Measurements from ENCODE around the gene FBH1. TPM values are rescaled to one million over a fixed set of nuclear protein-coding genes. Genes with fewer than 3 reads are reported as not detected.

Gene FBH1
- total and polyA plus RNA-seq, 10 of the 15 experiments (the other 5 are each of a cell fraction or from before 2014, with no cell fraction given): 6.1 to 67.6 (median 47.2) TPM

- WGBS (ENCODE audit: insufficient coverage, insufficient replicate concordance, low lambda C conversion rate, missing lambda C conversion rate): 98% methylated on average over 6 of the region's 6 CpGs
- H3K27ac ChIP-seq (ENCODE audit: control insufficient read depth, insufficient read depth): peak overlapping the region; percentile 91
- ChIA-PET POLR2A (interaction anchor here (0.5 to 1.4 kb wide), 5 partner anchors 13 to 132 kb away, joined by 3 to 4 read pairs (median 3); partner anchors contain the start of genes ANKRD16 and FBH1), CTCF (interaction anchor here (0.6 to 1.8 kb wide), 3 partner anchors 13 to 110 kb away, joined by 3 to 5 read pairs (median 5); no protein-coding TSS in a partner anchor), SMC1A (ENCODE audit: uncharacterized antibody, unreplicated experiment) (interaction anchor here (0.9 to 3.1 kb wide), 7 partner anchors 9 to 86 kb away, joined by 3 to 14 read pairs (median 4); partner anchors contain the start of genes ANKRD16 and FBH1), RAD21 (ENCODE audit: unreplicated experiment) (interaction anchor here (0.6 to 2.9 kb wide), 6 partner anchors 9 to 193 kb away, joined by 3 to 10 read pairs (median 3); partner anchors contain the start of genes ANKRD16 and FBH1)
- no peak for FAIRE-seq
- H3K79me2 ChIP-seq (ENCODE audit: control insufficient read depth, insufficient read depth, low read length): peaks cover 3% of the 10 kb centered on the region
- H3K9me3 ChIP-seq (replicated peaks; ENCODE audit: control insufficient read depth, insufficient read depth, low read length): peaks cover 4% of the 10 kb centered on the region; the same call in 2 of the 3 replicates
- no peaks in the 10 kb centered on the region for H4K20me1 ChIP-seq (ENCODE audit: control insufficient read depth, insufficient read depth)
- TF ChIP-seq ZNF687 (IDR thresholded peaks at IDR 0.05) (no peak), POLR2AphosphoS5 (IDR thresholded peaks at IDR 0.05; ENCODE audit: low read length) (no peak), NFXL1 (IDR thresholded peaks at IDR 0.05; ENCODE audit: borderline replicate concordance) (no peak), MTA2 (IDR thresholded peaks at IDR 0.05; ENCODE audit: low read depth) (no peak), SPI1 (IDR thresholded peaks at IDR 0.05; ENCODE audit: borderline replicate concordance, insufficient read depth, low read depth, low read length) (no peak), ZNF207 (IDR thresholded peaks at IDR 0.05; ENCODE audit: borderline replicate concordance) (no peak), SUZ12 (IDR thresholded peaks at IDR 0.05; ENCODE audit: unreplicated experiment) (no peak), KAT2A (conservative IDR thresholded peaks at IDR 0.05; ENCODE audit: control insufficient read depth, low read depth, low read length) (no peak), JUNB (IDR thresholded peaks at IDR 0.05) (no peak), RUNX3 (IDR thresholded peaks at IDR 0.05; ENCODE audit: low read length) (no peak), CBX3 (IDR thresholded peaks at IDR 0.05; ENCODE audit: borderline replicate concordance, low read depth) (no peak)
- peak overlapping the region; percentile 39; the same call in 1 of the 2 replicates for H3K4me3 ChIP-seq
- no peaks in the 10 kb centered on the region for H3K27me3 ChIP-seq (replicated peaks in 1 of 2; ENCODE audit: control insufficient read depth in 2 of 2, insufficient read depth in 2 of 2, low read length in 1 of 2)
- peaks cover 18% of the 10 kb centered on the region for H3K4me1 ChIP-seq (ENCODE audit: control insufficient read depth, insufficient read depth, low read length)
- no peak for ATAC-seq
- DNase-seq (ENCODE audit: low read depth, low spot score): no peak
- H3K4me2 ChIP-seq (ENCODE audit: control insufficient read depth, insufficient read depth): peak overlapping the region; percentile 66; the same call in 1 of the 2 replicates
- in situ Hi-C loops (cut with MboI) (no loop called here), intact Hi-C loops (cut with micrococcal nuclease; ENCODE audit: unreplicated experiment) (no loop called here)
- no peak overlapping the region for H2AFZ ChIP-seq (ENCODE audit: control insufficient read depth, low read depth, low read length)
- BruUV-seq (replicated peaks): no TSS peak
- peaks cover 4 to 6% of the 10 kb centered on the region in 2 experiments; a peak in 3 of 4 replicates for H3K36me3 ChIP-seq (ENCODE audit: control insufficient read depth in 2 of 2, insufficient read depth in 2 of 2, low read length in 1 of 2)
- H3K9ac ChIP-seq (ENCODE audit: control insufficient read depth, insufficient read depth, low read length): peak overlapping the region; percentile 18; the same call in 1 of the 2 replicates
These were observed 13.5 kb downstream of the FBH1 start for GRCh38 chr10:5903563-5903962.

Measured in GM12878 (cell line).